GM11168 (cell line): ENCODE results near the gene TRPV4.

Source experiments
- in situ Hi-C: fragments of 300-500 bp; cut with MboI; formaldehyde crosslinking; loops from one replicate; pipeline ENCODE4 v1.12.0; 2022; ENCODE audit warnings: low sequenced_read_pairs; ENCODE audit not compliant: unreplicated experiment

TRPV4 gene

DNA sequence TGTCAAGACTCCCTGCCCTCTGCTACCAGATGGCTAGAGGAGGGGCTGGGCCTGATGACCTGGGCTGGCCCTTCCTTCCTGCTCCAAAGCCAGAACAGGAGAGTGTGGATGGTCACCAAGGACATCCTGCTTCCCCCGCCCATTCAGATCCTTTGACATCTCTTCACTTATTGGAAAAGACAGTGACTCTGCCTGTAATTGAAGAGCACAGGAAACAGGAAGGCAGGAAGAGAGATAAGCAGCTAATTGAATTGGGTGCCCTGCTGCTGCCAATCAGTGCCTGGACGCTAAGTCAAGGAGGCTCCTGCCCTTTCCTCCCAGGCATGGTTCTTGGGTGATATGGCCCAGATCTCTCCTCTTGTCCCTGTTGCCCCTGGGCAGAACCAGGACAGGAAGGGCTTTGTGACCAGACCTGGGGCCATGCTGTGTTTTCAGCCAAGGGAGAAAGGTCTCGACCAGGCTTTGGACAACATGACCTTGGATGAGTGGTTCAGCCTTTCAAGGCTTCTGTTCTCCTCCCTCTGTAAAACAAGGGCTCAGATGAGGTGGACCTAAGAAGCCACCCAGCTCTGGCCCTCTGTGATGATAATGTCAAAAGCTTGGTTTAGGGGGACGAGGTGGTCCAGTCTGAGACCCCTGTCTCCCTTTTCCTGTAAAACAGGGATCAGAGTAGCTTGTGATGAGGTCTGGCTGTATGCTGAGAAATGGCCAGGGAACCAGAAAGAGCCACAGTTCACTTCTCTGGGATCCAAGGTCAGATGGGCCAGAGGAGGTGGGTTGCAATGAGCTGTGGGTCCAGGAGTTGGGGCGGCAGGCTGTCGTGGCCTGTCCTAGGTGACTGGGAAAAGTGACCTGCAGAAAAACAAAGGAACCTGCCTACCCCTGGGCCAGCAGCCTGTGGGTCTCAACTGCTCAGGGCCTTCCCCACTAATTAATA lies 80.8 kb downstream of the TRPV4 start:
- in situ Hi-C loops = no loop called here

DNA sequence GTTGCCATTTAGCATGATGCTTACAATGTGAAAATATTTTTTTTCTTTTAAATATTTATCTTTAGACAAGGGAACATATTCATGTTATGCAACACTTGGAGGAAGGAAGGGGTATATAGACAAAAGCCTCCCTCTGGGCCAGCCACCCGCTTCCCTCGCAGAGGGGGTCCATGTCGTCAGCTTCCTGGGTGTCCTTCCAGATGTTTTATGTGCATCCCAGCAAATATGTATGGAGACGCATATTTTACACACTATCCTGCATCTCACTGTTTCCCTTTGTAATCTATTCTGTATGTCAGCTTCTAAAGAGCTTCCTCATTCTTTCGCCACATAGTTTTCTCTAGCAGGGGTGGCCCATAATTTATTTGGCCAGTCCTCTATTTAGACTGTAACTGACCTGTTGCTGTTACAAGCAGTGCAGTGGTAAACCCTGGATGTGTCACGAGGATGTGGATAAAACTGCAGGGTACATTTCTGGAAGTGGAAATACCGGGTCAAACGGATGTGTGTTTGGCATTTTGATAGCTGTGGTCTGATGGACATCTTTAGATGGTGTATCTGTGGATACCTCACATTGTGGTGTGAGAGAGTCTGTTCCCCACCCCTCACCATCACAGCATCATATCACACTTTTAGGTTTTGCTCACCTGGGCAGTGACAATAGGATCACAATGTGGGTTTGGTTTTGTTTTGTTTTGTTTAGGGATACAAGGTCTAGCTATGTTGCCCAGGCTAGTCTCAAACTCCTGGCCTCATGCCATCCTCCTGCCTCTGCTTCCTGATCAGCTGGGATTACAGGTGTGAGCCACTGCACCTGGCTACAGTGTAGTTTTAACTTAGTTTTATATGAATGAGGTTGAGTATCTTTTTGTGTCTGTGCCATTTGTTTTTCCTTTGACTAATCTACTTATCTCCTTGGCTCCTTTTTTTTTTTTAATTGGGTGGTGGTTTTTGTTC lies 87.9 kb downstream of the TRPV4 start:
- in situ Hi-C loops = no loop called here

DNA sequence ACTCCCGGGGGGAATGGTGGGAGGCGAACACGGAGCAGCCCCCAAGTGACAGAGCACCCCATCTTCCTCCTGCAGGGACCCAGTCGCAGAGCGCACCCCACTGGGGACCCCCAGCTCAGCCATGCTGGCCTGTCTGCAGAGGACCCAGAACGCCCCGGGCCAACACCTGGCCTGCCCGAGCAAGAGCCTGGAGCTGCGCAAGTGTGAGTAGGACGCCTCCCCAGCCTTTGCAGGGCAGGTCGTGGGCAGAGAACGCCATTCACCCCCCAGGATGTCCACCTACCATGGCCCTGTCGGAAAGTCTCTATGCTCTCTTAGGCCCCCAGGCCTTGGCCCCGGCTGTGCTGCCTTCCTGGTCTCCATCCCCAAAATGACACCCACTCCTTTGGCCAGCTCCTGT lies 89.2 kb downstream of the TRPV4 start:
- in situ Hi-C loops = no loop called here

DNA sequence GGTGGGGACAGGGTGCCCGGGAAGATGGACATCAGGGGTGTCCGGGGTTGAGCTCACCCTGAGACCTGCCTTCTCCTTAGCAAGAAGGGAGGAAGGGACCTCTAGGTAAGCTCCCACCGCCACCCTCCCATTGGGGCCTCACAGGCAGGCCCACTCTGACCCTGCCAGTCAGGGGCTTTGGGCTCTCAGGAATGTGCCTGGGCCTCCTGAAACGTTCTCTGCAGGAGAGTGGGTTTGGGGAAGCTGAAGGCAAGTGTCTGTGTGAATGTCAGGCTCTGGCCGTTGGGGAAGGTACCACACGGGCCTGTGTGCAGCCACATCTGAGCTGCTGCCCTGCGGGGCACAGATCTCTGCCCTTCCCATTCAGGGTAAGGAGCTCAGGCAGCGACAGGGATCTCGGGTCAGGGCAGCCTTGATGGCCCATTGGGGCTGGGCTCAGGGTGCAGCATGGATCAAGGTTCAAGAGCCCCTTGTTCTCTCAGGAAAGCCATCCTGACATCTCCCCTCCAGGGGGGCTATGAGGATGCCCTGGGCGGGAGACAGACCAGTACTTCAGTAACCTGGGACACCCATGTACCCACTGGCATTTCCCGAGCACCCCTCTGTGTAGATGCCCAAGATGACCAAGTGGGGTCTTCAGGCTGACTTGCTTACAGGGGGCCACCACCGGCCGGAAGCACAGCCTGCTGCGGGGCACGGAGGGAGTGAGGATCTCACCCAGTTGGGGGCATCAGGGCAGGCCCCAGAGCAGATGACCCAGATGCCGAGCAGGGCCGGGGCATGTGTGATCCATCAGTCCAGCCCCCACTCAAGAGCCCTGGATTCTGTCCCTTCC lies 89.9 kb downstream of the TRPV4 start:
- in situ Hi-C loops = no loop called here

DNA sequence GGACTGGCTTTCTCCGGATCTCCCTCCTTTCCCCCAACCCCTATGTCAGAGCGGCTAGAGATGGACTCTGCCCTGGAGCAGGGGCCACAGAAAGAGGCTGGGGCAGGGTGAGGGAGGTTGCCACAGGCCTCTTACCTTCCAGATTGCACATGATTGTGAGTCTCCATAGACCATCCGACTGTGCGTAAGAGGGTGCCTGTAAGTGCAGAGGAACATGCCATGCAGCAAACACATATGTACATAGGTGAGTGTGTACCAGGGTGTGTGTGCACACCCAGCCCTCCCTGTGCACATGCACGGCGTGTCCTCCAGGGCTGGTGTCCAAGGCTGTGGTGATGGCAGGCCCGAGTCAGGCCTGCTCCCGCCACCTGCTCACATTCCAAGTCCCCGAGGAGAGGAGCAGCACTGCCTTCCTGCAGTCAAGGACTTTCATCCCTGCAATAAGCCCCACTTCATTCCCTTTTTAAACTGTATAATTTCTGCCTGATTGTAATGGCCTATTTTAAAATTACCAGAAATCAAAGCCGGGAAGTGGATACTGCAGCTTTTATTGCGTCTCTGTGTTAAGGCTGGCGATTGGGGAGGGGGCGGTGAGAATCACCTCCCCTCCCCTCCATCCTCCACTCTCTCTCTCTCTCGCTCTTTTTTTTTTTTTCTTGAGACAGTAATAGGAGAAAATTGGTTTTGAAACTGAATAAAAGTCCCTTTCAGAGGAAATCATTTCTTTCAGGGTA lies 91.1 kb downstream of the TRPV4 start:
- in situ Hi-C loops = no loop called here

DNA sequence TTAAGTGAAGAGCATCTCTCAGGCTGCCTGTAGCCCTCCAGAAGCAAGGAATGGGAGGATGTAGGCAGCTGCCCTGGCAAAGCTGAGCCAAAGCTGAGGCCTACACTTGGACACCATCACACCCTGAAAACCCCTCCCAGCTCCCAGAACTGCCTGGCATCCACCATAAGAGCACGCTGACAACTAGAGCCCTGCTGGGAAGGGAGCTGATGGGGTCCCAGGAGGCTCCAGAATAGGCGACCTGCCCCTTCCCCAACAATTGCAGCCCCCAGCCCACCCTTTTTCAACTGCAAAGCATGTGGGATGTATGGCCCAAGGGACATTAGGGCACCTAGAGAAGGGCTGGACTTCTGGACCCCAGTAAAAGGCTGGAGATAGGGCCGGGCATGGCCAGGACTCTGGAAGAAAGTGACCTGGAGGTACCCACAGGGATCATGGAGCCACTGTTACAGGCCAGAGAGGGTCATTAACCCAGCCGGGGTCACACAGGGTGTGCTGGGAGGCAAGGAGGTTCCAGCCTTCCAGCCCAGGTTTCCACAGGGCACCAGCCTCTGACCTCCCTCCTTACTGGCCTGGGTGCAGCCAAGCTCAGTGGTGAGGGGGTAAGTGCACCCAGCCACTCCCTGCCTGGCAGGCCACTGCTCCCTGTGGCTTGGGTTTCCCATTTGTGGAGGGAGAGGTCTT lies 91.8 kb downstream of the TRPV4 start:
- in situ Hi-C loops = no loop called here

DNA sequence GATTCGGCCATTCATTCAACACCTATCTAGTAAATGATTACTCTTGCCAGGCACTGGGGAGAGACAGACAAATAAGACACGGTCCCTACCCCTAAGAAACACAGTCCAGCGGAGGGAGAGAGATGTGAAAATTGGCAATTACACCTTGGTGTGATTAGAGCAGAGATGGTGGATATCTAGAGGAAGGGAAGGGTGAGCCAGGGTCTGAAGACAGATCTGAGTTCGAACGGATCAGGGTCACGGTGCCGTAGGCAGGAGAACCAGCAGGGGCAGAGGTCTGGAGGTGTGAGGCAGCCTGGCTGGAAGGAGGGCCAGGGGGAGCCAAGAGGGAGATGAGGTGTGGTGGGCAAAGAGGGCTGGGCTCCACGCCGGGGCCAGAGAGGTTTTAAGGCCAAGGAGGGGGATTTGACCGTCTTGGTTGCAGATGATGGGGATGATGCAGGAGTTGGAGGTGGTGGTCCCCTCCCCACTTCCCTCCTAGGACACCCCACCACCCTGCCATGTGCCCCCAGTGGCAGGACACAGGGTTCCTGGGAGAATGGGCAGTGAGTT lies 92.4 kb downstream of the TRPV4 start:
- in situ Hi-C loops = no loop called here

DNA sequence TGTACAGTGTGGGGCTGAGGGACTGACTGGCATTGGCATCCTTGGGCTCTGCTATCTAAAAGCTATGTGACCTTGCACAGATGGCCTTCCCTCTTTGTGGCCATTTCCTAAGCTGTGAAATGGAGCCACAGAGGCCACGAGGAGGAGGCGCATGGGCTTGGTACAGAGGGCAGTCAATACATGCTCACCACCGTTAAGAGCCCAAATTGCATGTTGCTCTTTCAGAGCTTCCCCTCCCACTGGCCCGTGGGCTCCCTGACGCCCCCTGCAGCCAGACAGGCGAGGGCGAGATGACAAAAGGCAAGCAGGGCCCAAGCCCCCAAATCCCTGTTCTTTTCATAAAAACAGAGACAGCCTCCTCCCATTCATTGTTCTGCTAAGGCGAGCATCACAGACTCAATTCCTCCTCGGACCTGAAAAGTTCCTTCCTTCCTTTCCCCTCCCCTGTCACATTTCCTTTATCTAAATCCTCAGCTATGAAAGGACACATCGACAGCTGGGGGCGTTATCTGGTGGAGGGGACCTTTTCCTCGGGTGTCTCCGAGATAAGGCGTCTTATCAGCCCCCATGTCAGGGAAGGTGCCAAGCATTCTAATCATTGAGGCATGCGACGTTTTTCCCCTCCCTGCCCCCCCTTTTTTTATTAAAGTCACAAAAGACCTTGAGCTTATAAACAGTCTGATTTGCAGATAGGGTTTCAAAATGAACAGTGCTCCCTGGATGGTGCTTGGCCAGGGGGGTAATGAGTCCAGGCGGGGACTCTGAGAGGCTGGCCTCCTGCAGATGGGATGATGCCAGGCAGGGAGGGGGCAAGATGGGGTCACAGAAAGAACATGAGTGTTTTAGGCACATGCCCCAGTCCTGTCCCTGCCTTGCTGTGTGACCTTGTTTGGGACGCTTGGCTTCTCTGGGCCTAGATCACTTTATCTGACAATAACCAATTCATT lies 93.2 kb downstream of the TRPV4 start:
- in situ Hi-C loops = no loop called here

DNA sequence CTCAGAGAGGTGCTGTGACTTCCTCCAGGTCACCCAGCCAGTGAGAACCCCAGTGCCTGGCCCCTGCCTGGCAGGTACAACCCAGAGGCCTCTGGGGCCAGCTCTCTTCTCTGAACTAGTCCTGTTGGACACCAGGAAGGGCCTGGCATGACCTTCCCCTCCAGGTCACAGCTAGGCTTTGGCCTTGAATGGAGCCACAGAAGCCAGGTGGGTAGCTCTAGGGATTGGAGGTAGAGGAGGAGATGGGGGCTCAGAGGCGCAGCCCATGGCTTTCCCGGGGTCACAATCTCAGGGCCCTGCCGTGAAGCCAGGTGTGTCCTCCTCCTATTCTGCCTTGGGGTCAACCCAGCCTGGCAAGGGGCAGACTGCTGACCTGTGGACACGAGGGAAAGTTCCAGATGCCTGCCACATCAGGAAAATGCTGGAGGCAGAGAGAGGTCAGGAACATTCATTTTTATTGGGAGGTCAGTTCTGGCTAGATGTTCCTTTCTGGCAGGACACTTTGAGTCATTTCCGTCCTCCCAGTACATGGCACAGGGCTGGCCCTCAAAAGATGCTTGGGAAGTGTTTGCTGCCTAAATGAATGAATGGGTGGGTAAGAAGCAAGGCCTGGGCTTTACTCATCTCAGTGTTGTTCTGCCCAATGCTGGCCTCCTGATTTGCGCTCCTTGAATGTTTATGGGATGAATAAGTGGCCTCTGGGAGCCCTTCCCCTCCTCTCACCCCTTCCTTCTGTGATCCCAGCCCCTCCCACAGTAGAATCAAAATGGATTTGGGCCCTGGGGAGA lies 94.1 kb downstream of the TRPV4 start:
- in situ Hi-C loops = no loop called here

DNA sequence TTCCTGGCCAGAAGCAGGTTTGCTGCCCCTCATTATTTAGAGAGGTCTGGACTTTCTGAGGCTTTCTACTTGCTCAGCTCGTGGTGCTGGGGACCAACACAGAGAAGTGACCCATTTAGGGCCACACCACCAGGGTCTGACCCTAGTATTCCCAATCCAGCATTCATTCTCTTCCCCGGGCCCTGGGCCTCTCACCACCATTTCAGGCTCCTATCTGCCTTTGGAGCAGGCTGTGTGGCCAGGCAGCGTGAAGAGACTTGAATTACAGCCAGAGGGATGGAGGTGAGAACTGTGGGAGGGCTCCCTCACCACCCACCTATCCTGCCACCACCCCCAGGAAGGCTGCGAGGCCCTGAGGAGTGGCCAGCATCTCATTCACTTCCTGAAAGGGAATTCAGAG lies 95.0 kb downstream of the TRPV4 start:
- in situ Hi-C loops = no loop called here

DNA sequence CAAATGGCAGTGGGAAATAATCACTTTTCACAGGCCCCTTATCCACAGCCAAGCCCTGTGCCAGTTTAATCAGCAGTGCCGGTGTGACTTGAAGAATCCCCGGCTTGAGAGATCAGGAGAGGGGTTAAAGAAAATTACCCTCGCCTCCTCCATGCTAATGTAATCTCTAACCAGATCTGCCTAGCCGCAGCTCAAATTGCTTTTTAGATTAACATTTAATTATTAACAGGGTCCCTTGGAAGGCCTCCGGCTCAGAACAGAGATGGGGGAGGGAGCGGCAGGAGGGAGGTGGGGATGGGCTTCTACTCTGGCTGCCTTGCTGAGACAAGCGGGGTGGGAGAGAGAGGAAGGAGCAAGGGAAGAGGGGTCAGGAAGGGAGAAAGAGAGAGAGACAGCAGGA lies 95.6 kb downstream of the TRPV4 start:
- in situ Hi-C loops = no loop called here

DNA sequence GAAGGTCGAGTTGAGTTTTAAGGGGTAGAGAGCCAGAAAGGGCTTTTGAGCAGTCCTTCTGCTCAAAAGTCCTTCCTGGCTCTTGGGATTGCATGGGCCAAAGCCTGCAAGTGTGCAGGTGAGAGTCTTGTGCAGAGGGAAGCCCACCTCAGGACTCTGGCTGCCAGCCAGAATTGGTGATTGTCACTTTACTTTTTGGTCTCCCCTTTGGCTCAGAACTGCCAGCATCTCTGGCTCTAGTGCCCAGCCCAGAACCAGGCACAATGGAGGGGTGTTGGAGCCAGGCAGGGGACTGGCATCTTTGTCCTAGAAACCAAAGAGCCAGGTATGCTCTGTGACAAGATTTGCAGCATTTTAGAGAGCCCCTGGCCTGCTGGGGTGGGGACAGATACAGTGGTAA lies 96.1 kb downstream of the TRPV4 start:
- in situ Hi-C loops = no loop called here

DNA sequence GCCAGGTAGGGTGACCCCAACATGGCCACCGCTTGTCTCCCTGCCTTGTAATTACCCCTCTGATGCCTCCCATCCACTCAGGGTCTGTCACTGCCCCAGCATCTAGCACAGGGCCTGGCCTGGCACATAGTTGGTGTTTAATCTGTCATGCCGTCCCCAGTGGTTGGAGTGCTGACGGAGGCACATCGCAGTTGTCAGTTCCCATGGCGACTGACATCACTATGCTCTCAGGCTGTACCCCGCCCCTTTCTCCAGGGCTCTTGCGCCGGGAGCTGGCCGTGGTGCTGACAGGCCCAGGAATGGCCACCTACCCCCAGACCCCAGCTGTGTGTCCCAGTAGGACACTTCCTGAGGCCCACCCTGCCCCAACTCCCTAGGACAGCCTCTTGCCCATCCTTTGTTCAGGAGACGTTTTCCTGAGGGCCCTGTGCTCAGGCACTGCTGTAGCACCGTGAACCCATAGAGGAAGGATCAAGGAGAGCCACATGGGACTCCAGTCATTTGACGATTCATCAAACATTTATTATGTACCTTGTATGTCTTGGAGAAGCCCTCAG lies 96.6 kb downstream of the TRPV4 start:
- in situ Hi-C loops = no loop called here

DNA sequence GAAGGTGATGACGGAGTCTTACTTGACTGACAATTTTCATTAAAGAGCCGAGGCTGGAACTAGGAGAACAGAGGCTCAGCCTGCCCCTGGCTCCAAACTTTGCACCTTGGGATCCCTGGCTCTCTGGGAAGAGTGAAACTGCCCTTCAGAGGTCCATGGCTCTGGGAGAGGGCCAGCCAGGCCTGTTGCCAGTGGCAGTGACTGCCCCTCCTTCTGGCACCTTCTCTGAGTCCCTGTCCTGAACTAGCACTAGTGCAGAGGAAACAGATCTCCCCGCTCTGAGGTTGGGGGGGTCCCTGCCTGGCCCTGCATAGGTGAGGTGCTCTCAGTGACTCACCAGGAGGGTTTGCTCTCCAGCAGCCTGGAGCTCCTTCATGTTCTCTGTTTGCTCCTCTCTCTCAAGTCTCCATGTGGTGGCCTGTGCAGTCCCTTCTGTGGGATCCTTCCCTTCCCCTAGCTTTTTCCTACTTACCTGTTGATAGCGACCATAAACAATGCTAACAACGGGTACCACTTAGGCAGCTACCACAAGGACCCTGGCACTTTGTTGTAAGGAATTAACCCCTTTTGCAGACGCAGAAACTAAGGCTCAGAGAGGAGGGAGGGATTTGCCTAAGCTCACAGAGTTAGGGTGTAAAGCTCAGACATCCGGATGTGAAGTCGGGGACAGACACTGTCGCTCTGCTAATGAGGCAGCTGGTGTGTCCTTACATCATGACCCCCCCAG lies 97.2 kb downstream of the TRPV4 start:
- in situ Hi-C loops = no loop called here

DNA sequence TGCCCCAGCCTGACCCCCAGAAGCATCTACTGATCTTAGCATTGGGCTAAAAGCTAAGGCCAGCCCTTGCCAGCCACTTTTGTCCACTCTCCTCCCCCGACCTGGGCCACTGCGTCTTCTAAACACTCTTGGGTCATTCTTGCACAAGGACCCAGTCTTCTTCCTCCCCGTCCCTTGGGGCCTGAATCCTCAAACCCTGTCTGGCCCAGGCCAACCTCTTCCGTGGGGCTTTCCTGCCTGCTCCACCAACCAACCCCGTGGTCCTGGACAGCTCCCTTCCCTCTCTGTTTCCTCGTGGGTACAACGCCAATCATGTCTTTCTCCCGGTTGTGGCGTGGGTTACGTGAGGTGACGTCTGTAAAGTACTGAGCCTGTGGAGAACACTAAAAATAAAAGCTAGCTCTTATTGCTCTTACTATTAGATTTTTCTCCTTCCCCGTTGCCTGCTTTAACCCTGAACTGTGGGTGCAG lies 98.1 kb downstream of the TRPV4 start:
- in situ Hi-C loops = no loop called here
